ENCODE measurements around the gene CSF3R.

CSF3R gene

GRCh38 chr1:36440646-36441045 lies 42.1 kb downstream of the CSF3R start:
- Histone ChIP-seq H3K4me1 (ENCODE audit: control insufficient read depth, insufficient read depth, low read length) (peaks cover 6% of the 10 kb centered on the region), H3K36me3 (ENCODE audit: control insufficient read depth, insufficient read depth, low read length) (no peaks in the 10 kb centered on the region), H3K27ac (ENCODE audit: low read depth, low read length) (no peak overlapping the region), H3K9ac (ENCODE audit: low read depth, low read length) (no peak overlapping the region), H3K27me3 (ENCODE audit: control insufficient read depth, insufficient read depth, low read length) (no peaks in the 10 kb centered on the region), H3K4me3 (ENCODE audit: low read depth, low read length) (no peak overlapping the region), H3K9me3 (ENCODE audit: control insufficient read depth, insufficient read depth, low read length) (no peaks in the 10 kb centered on the region)

GRCh38 chr1:36440044-36440443 lies 42.7 kb downstream of the CSF3R start:
- no peak overlapping the region for H3K9ac ChIP-seq (ENCODE audit: low read depth, low read length)
- peaks cover 6% of the 10 kb centered on the region for H3K4me1 ChIP-seq (ENCODE audit: control insufficient read depth, insufficient read depth, low read length)
- no peak overlapping the region for H3K4me3 ChIP-seq (ENCODE audit: low read depth, low read length)
- H3K36me3 ChIP-seq (ENCODE audit: control insufficient read depth, insufficient read depth, low read length), result no peaks in the 10 kb centered on the region
- H3K27me3 ChIP-seq (ENCODE audit: control insufficient read depth, insufficient read depth, low read length), result no peaks in the 10 kb centered on the region
- H3K27ac ChIP-seq (ENCODE audit: low read depth, low read length), result no peak overlapping the region
- H3K9me3 ChIP-seq (ENCODE audit: control insufficient read depth, insufficient read depth, low read length), result no peaks in the 10 kb centered on the region

GRCh38 chr1:36438715-36439114 lies 44.0 kb downstream of the CSF3R start:
- peaks cover 3% of the 10 kb centered on the region; the same call in 1 of the 2 replicates for H3K4me1 ChIP-seq (ENCODE audit: control insufficient read depth, insufficient read depth, low read length)
- H3K27ac ChIP-seq (ENCODE audit: low read depth, low read length), result no peak overlapping the region
- no peak overlapping the region for H3K9ac ChIP-seq (ENCODE audit: low read depth, low read length)
- no peaks in the 10 kb centered on the region for H3K36me3 ChIP-seq (ENCODE audit: control insufficient read depth, insufficient read depth, low read length)
- H3K9me3 ChIP-seq (ENCODE audit: control insufficient read depth, insufficient read depth, low read length), result no peaks in the 10 kb centered on the region
- no peaks in the 10 kb centered on the region for H3K27me3 ChIP-seq (ENCODE audit: control insufficient read depth, insufficient read depth, low read length)
- H3K4me3 ChIP-seq (ENCODE audit: low read depth, low read length), result no peak overlapping the region

GRCh38 chr1:36436821-36437220 lies 45.9 kb downstream of the CSF3R start:
- H3K36me3 ChIP-seq (ENCODE audit: control insufficient read depth, insufficient read depth, low read length), result no peaks in the 10 kb centered on the region
- H3K9ac ChIP-seq (ENCODE audit: low read depth, low read length), result no peak overlapping the region
- no peaks in the 10 kb centered on the region for H3K9me3 ChIP-seq (ENCODE audit: control insufficient read depth, insufficient read depth, low read length)
- no peak overlapping the region for H3K27ac ChIP-seq (ENCODE audit: low read depth, low read length)
- no peaks in the 10 kb centered on the region for H3K27me3 ChIP-seq (ENCODE audit: control insufficient read depth, insufficient read depth, low read length)
- no peak overlapping the region for H3K4me3 ChIP-seq (ENCODE audit: low read depth, low read length)
- H3K4me1 ChIP-seq (ENCODE audit: control insufficient read depth, insufficient read depth, low read length), result peaks cover 3% of the 10 kb centered on the region; the same call in 1 of the 2 replicates

- no peaks in the 10 kb centered on the region for H3K4me1 ChIP-seq (ENCODE audit: control insufficient read depth, insufficient read depth, low read length)
- no peaks in the 10 kb centered on the region for H3K9me3 ChIP-seq (ENCODE audit: control insufficient read depth, insufficient read depth, low read length)
- H3K9ac ChIP-seq (ENCODE audit: low read depth, low read length), result no peak overlapping the region
- H3K27me3 ChIP-seq (ENCODE audit: control insufficient read depth, insufficient read depth, low read length), result no peaks in the 10 kb centered on the region
- H3K36me3 ChIP-seq (ENCODE audit: control insufficient read depth, insufficient read depth, low read length), result no peaks in the 10 kb centered on the region
- H3K4me3 ChIP-seq (ENCODE audit: low read depth, low read length), result no peak overlapping the region
- no peak overlapping the region for H3K27ac ChIP-seq (ENCODE audit: low read depth, low read length)
These were observed 49.6 kb downstream of the CSF3R start for GRCh38 chr1:36433102-36433501.

- no peak overlapping the region for H3K27ac ChIP-seq (ENCODE audit: low read depth, low read length)
- H3K4me3 ChIP-seq (ENCODE audit: low read depth, low read length), result no peak overlapping the region
These were observed 50.1 kb downstream of the CSF3R start for GRCh38 chr1:36432616-36433015.

GRCh38 chr1:36425791-36426190 lies 56.9 kb downstream of the CSF3R start:
- no peaks in the 10 kb centered on the region for H3K36me3 ChIP-seq (ENCODE audit: control insufficient read depth, insufficient read depth, low read length)
- no peaks in the 10 kb centered on the region for H3K27me3 ChIP-seq (ENCODE audit: control insufficient read depth, insufficient read depth, low read length)
- no peak overlapping the region for H3K9ac ChIP-seq (ENCODE audit: low read depth, low read length)
- no peak overlapping the region for H3K4me3 ChIP-seq (ENCODE audit: low read depth, low read length)
- no peaks in the 10 kb centered on the region for H3K9me3 ChIP-seq (ENCODE audit: control insufficient read depth, insufficient read depth, low read length)
- H3K27ac ChIP-seq (ENCODE audit: low read depth, low read length), result no peak overlapping the region
- H3K4me1 ChIP-seq (ENCODE audit: control insufficient read depth, insufficient read depth, low read length), result no peaks in the 10 kb centered on the region

More at GRCh38 chr1:36432616-36433015, 50.1 kb downstream of the CSF3R start:
- Histone ChIP-seq H3K9ac (ENCODE audit: low read depth, low read length) (no peak overlapping the region), H3K36me3 (ENCODE audit: control insufficient read depth, insufficient read depth, low read length) (no peaks in the 10 kb centered on the region), H3K27me3 (ENCODE audit: control insufficient read depth, insufficient read depth, low read length) (no peaks in the 10 kb centered on the region), H3K9me3 (ENCODE audit: control insufficient read depth, insufficient read depth, low read length) (no peaks in the 10 kb centered on the region), H3K4me1 (ENCODE audit: control insufficient read depth, insufficient read depth, low read length) (no peaks in the 10 kb centered on the region)

GRCh38 chr1:36421649-36422048 lies 61.1 kb downstream of the CSF3R start:
- H3K36me3 ChIP-seq (ENCODE audit: control insufficient read depth, insufficient read depth, low read length), result no peaks in the 10 kb centered on the region
- H3K27me3 ChIP-seq (ENCODE audit: control insufficient read depth, insufficient read depth, low read length), result no peaks in the 10 kb centered on the region
- no peak overlapping the region for H3K9ac ChIP-seq (ENCODE audit: low read depth, low read length)
- H3K4me3 ChIP-seq (ENCODE audit: low read depth, low read length), result no peak overlapping the region
- H3K27ac ChIP-seq (ENCODE audit: low read depth, low read length), result no peak overlapping the region
- no peaks in the 10 kb centered on the region for H3K9me3 ChIP-seq (ENCODE audit: control insufficient read depth, insufficient read depth, low read length)
- no peaks in the 10 kb centered on the region for H3K4me1 ChIP-seq (ENCODE audit: control insufficient read depth, insufficient read depth, low read length)

- Histone ChIP-seq H3K4me3 (ENCODE audit: low read depth, low read length) (no peak overlapping the region), H3K36me3 (ENCODE audit: control insufficient read depth, insufficient read depth, low read length) (no peaks in the 10 kb centered on the region), H3K9ac (ENCODE audit: low read depth, low read length) (no peak overlapping the region), H3K27me3 (ENCODE audit: control insufficient read depth, insufficient read depth, low read length) (no peaks in the 10 kb centered on the region), H3K4me1 (ENCODE audit: control insufficient read depth, insufficient read depth, low read length) (no peaks in the 10 kb centered on the region), H3K9me3 (ENCODE audit: control insufficient read depth, insufficient read depth, low read length) (no peaks in the 10 kb centered on the region), H3K27ac (ENCODE audit: low read depth, low read length) (no peak overlapping the region)
These were observed 61.8 kb downstream of the CSF3R start for GRCh38 chr1:36420836-36421317.

GRCh38 chr1:36420409-36420808 lies 62.3 kb downstream of the CSF3R start:
- no peak overlapping the region for H3K4me3 ChIP-seq (ENCODE audit: low read depth, low read length)
- no peaks in the 10 kb centered on the region for H3K4me1 ChIP-seq (ENCODE audit: control insufficient read depth, insufficient read depth, low read length)
- H3K36me3 ChIP-seq (ENCODE audit: control insufficient read depth, insufficient read depth, low read length), result no peaks in the 10 kb centered on the region
- no peak overlapping the region for H3K27ac ChIP-seq (ENCODE audit: low read depth, low read length)
- H3K27me3 ChIP-seq (ENCODE audit: control insufficient read depth, insufficient read depth, low read length), result no peaks in the 10 kb centered on the region
- H3K9ac ChIP-seq (ENCODE audit: low read depth, low read length), result no peak overlapping the region
- H3K9me3 ChIP-seq (ENCODE audit: control insufficient read depth, insufficient read depth, low read length), result no peaks in the 10 kb centered on the region

GRCh38 chr1:36419569-36419968 lies 63.1 kb downstream of the CSF3R start:
- H3K9ac ChIP-seq (ENCODE audit: low read depth, low read length), result no peak overlapping the region
- H3K4me1 ChIP-seq (ENCODE audit: control insufficient read depth, insufficient read depth, low read length), result no peaks in the 10 kb centered on the region
- H3K4me3 ChIP-seq (ENCODE audit: low read depth, low read length), result no peak overlapping the region
- H3K36me3 ChIP-seq (ENCODE audit: control insufficient read depth, insufficient read depth, low read length), result no peaks in the 10 kb centered on the region
- H3K27me3 ChIP-seq (ENCODE audit: control insufficient read depth, insufficient read depth, low read length), result no peaks in the 10 kb centered on the region
- H3K27ac ChIP-seq (ENCODE audit: low read depth, low read length), result no peak overlapping the region
- no peaks in the 10 kb centered on the region for H3K9me3 ChIP-seq (ENCODE audit: control insufficient read depth, insufficient read depth, low read length)

- no peaks in the 10 kb centered on the region for H3K4me1 ChIP-seq (ENCODE audit: control insufficient read depth, insufficient read depth, low read length)
- no peak overlapping the region for H3K9ac ChIP-seq (ENCODE audit: low read depth, low read length)
- H3K27ac ChIP-seq (ENCODE audit: low read depth, low read length), result no peak overlapping the region
- no peaks in the 10 kb centered on the region for H3K9me3 ChIP-seq (ENCODE audit: control insufficient read depth, insufficient read depth, low read length)
- no peaks in the 10 kb centered on the region for H3K36me3 ChIP-seq (ENCODE audit: control insufficient read depth, insufficient read depth, low read length)
- no peaks in the 10 kb centered on the region for H3K27me3 ChIP-seq (ENCODE audit: control insufficient read depth, insufficient read depth, low read length)
- H3K4me3 ChIP-seq (ENCODE audit: low read depth, low read length), result no peak overlapping the region
These were observed 63.6 kb downstream of the CSF3R start for GRCh38 chr1:36419140-36419539.

All from HUES48 (cell line).